Smooth muscle cell (in vitro differentiated cells): ENCODE measurements around the gene RPEL1. TPM values are rescaled to one million over a fixed set of nuclear protein-coding genes. Genes with fewer than 3 reads are reported as not detected.

Experiments used
- DNase-seq: peaks from one replicate; lab custom pipeline; 2025; ENCODE audit not compliant: unreplicated experiment; lab: John Stamatoyannopoulos, UW
- H2AFZ ChIP-seq: fragments of 200-600 bp; sonication (generic); 2 replicates; pipeline ENCODE4 v1.6.0; 2016; ENCODE audit warnings: antibody characterized with exemption, low read depth, mild to moderate bottlenecking
- H3F3A ChIP-seq: fragments of 200-600 bp; sonication (generic); 2 replicates; pipeline ENCODE4 v1.6.0; 2017; ENCODE audit warnings: antibody characterized with exemption, low read depth
- H3K27ac ChIP-seq: fragments of 200-600 bp; sonication (generic); 2 replicates; pipeline ENCODE4 v1.5.1; 2016; ENCODE audit warnings: low read depth, mild to moderate bottlenecking
- H3K27me3 ChIP-seq: fragments of 200-600 bp; sonication (generic); 2 replicates; pipeline ENCODE4 v1.6.1; 2016; ENCODE audit warnings: low read depth, mild to moderate bottlenecking
- H3K36me3 ChIP-seq: fragments of 200-600 bp; sonication (generic); 2 replicates; pipeline ENCODE4 v1.5.1; 2016; ENCODE audit warnings: low read depth
- H3K4me1 ChIP-seq: fragments of 200-600 bp; sonication (generic); 2 replicates; pipeline ENCODE4 v1.5.1; 2016; ENCODE audit warnings: low read depth
- H3K4me2 ChIP-seq: fragments of 200-600 bp; sonication (generic); 2 replicates; pipeline ENCODE4 v1.6.0; 2016; ENCODE audit warnings: mild to moderate bottlenecking
- H3K4me3 ChIP-seq: fragments of 200-600 bp; sonication (generic); 2 replicates; pipeline ENCODE4 v1.5.1; 2016; ENCODE audit warnings: mild to moderate bottlenecking
- H3K79me2 ChIP-seq: fragments of 200-600 bp; sonication (generic); 2 replicates; pipeline ENCODE4 v1.6.0; 2016; ENCODE audit warnings: low read depth, mild to moderate bottlenecking
- H3K9ac ChIP-seq: fragments of 200-600 bp; sonication (generic); 2 replicates; pipeline ENCODE4 v1.6.0; 2016; ENCODE audit warnings: low read depth
- H3K9me3 ChIP-seq: fragments of 200-600 bp; sonication (generic); replicated peaks from 2 replicates; pipeline ENCODE4 v1.5.1; 2016; ENCODE audit warnings: low read depth
- H4K20me1 ChIP-seq: fragments of 200-600 bp; sonication (generic); 2 replicates; pipeline ENCODE4 v1.6.0; 2016; ENCODE audit warnings: low read depth
- whole genome bisulfite sequencing: methylation state at CpG from one replicate; pipeline ENCODE4 v1.1.7; 2016; ENCODE audit warnings: low lambda C conversion rate; 5-methylcytosine and 5-hydroxymethylcytosine counted together
- polyA plus RNA-seq: library from polyadenylated mRNA; unstranded; fragments of >200 nt; fragmentation: Nextera tagmentation; extraction: Ambion mirVana; gene quantifications from 2 replicates; pipeline ENCODE4 v1.2.1, GENCODE V29; 2016
- total RNA-seq: library from RNA; depleted of rRNA; stranded (reverse); fragments of >200 nt; gene quantifications from 2 replicates; pipeline ENCODE4 v1.2.3, GENCODE V29; 2014
- TF ChIP-seq, protein P1 (sequence below): fragments of 200-600 bp; sonication (generic); IDR thresholded peaks from 2 replicates; pipeline ENCODE4 v1.5.1; 2017; ENCODE audit warnings: borderline replicate concordance, mild to moderate bottlenecking, antibody characterized with exemption; ENCODE audit not compliant: insufficient read depth, poor library complexity, severe bottlenecking

RPEL1 gene
- total and polyA plus RNA-seq, 2 experiments from 2014 or later = not detected

DNA sequence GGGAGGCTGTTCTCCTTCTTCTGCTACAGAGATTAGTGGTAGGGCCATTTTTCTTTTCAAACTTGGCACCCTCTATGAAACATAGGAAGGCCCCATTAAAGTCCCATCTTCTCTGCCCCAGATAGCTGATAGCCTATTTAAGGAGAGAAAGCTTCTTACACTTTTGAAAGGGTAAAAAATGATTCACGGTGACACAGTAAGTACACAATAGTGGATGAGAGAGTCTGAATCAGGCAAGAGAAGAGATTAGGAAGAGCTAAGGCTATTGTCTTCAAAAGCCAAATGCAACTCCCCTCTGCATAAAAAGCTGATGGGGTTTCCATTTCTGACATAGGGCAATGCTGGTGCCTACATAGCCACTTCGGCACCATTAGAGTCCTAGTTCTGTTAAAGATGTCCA is 34.8 kb downstream of the RPEL1 start:
- Histone ChIP-seq H3K27me3 (peaks cover 56% of the 10 kb centered on the region), H4K20me1 (no peaks in the 10 kb centered on the region), H3K79me2 (no peaks in the 10 kb centered on the region), H3F3A (no peaks in the 10 kb centered on the region), H3K9ac (no peak overlapping the region), H3K4me1 (peaks cover 12% of the 10 kb centered on the region), H3K4me2 (no peak overlapping the region), H3K27ac (no peak overlapping the region), H3K4me3 (no peak overlapping the region), H2AFZ (no peak overlapping the region), H3K9me3 (no peaks in the 10 kb centered on the region), H3K36me3 (no peaks in the 10 kb centered on the region)
- no peak for DNase-seq
- WGBS = 87% methylated on average over 2 of the region's 2 CpGs
- TF ChIP-seq, protein P1, sequence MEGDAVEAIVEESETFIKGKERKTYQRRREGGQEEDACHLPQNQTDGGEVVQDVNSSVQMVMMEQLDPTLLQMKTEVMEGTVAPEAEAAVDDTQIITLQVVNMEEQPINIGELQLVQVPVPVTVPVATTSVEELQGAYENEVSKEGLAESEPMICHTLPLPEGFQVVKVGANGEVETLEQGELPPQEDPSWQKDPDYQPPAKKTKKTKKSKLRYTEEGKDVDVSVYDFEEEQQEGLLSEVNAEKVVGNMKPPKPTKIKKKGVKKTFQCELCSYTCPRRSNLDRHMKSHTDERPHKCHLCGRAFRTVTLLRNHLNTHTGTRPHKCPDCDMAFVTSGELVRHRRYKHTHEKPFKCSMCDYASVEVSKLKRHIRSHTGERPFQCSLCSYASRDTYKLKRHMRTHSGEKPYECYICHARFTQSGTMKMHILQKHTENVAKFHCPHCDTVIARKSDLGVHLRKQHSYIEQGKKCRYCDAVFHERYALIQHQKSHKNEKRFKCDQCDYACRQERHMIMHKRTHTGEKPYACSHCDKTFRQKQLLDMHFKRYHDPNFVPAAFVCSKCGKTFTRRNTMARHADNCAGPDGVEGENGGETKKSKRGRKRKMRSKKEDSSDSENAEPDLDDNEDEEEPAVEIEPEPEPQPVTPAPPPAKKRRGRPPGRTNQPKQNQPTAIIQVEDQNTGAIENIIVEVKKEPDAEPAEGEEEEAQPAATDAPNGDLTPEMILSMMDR = no peak

DNA sequence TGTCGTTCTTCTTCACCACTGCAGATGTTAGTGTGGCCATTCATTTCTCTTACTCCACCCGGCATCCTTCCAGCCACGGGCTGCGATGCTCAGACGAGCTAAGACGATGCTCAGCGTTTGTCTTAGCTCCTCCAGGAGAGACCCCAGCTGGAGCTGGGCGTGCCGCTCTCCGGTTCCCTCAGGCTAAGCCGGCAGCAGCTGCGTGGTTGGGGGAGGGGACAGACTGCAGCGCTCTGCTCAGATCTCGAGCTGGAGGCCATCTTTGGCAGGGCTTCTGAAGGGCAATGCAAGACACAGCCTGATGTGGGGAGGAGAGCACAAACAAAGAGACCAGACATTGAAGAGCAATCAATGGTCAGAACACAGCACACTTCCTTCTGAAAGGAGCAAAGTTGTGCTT is 36.1 kb downstream of the RPEL1 start:
- peaks cover 44% of the 10 kb centered on the region for H3K27me3 ChIP-seq
- WGBS = 4% methylated on average over 14 of the region's 14 CpGs
- no peaks in the 10 kb centered on the region for H3K36me3 ChIP-seq
- no peak overlapping the region for H3K27ac ChIP-seq
- H3K9ac ChIP-seq = no peak overlapping the region
- H3K4me1 ChIP-seq = peaks cover 12% of the 10 kb centered on the region
- DNase-seq = no peak
- TF ChIP-seq, protein P1 = no peak
- no peaks in the 10 kb centered on the region for H4K20me1 ChIP-seq
- no peaks in the 10 kb centered on the region for H3K9me3 ChIP-seq
- no peaks in the 10 kb centered on the region for H3F3A ChIP-seq
- H3K4me3 ChIP-seq = no peak overlapping the region
- H3K4me2 ChIP-seq = peak overlapping the region; percentile 27
- H3K79me2 ChIP-seq = no peaks in the 10 kb centered on the region
- H2AFZ ChIP-seq = no peak overlapping the region

DNA sequence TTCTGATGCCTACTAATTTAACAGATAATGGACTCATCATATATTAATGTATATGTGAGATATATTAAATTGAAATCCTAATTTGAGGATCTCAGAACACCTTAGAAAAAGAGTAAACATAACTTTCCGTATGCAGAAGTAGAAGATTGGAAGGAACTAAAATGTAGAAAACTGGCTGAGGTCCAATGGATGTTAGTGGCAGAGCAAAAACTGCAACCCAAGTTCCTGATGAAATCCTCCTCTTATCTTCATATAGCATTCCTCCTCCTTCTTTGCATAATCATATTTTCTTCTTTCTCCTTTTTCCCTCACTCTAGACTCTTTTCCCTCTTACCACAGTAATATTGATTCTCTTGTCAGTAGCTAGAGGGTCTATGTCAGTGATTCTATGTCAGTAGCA is 37.3 kb downstream of the RPEL1 start:
- WGBS = 91% methylated on average over 1 of the region's 1 CpG
- no peak overlapping the region for H3K4me2 ChIP-seq
- no peaks in the 10 kb centered on the region for H3K79me2 ChIP-seq
- H3K27ac ChIP-seq = no peak overlapping the region
- DNase-seq = no peak
- no peaks in the 10 kb centered on the region for H3K9me3 ChIP-seq
- no peak overlapping the region for H2AFZ ChIP-seq
- no peaks in the 10 kb centered on the region for H3K36me3 ChIP-seq
- peaks cover 32% of the 10 kb centered on the region for H3K27me3 ChIP-seq
- no peaks in the 10 kb centered on the region for H3F3A ChIP-seq
- H3K4me1 ChIP-seq = peaks cover 12% of the 10 kb centered on the region
- no peak overlapping the region for H3K9ac ChIP-seq
- no peak overlapping the region for H3K4me3 ChIP-seq
- H4K20me1 ChIP-seq = no peaks in the 10 kb centered on the region
- TF ChIP-seq, protein P1 = no peak

DNA sequence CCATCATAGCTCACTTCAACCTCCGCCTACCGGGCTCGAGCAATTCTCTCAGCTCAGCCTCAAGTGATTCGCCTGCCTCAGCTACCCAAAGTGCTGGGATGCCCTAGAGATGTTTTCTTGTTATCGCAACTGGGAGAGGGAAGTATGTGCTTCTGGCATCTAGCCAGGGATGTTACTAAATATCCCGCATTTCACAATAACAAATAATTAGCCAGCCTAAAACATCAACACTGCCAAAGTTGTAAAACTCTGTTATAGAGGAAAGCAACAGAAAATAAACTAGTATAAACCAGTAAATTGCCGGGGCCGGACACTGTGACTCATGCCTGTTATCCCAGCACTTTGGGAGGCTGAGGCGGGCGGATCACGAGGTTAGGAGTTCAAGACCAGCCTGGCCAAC is 38.5 kb downstream of the RPEL1 start:
- no peaks in the 10 kb centered on the region for H3K36me3 ChIP-seq
- no peaks in the 10 kb centered on the region for H4K20me1 ChIP-seq
- H3K27me3 ChIP-seq = peaks cover 19% of the 10 kb centered on the region
- H3K4me2 ChIP-seq = no peak overlapping the region
- H3K4me1 ChIP-seq = peaks cover 12% of the 10 kb centered on the region
- no peak for DNase-seq
- no peak overlapping the region for H3K9ac ChIP-seq
- H3K4me3 ChIP-seq = no peak overlapping the region
- H3K27ac ChIP-seq = no peak overlapping the region
- no peaks in the 10 kb centered on the region for H3K79me2 ChIP-seq
- no peaks in the 10 kb centered on the region for H3K9me3 ChIP-seq
- H2AFZ ChIP-seq = no peak overlapping the region
- TF ChIP-seq, protein P1 = no peak
- WGBS = 73% methylated on average over 11 of the region's 11 CpGs
- H3F3A ChIP-seq = no peaks in the 10 kb centered on the region
